Measurements from ENCODE around the gene FMR1. TPM values are rescaled to one million over a fixed set of nuclear protein-coding genes. Genes with fewer than 3 reads are reported as not detected.
A peak's percentile ranks its signal among the peaks of the same experiment; 100 is the strongest.

FMR1 gene
- total and polyA plus RNA-seq, 10 donors, result 20.6 to 78.4 (median 57.9) TPM

DNA sequence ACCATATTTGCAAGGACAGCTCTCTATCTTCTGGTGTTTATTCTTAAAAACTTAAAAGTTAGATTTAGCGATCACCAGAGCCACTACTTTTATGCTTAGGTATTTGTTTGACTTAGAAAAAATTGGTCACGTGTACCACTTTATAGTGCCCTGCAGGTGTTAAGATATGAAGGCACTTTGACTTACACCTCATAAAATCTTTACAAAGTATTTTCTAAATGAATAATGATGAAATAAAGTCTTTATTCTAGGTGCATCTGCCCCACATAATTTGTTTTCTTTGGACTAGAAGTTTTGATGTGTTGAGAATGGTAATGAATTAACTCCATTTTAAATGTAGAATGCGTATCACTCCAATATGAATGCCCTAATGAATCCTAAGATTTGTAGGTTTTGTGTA, 2.9 kb downstream of the FMR1 start:
- H3K27me3 ChIP-seq (replicated peaks in 1 of 7), result no peaks in the 10 kb centered on the region
- H3K36me3 ChIP-seq, result no peaks in the 10 kb centered on the region
- no peak for DNase-seq
- intact Hi-C loops (cut with DNase I; ENCODE audit: low total_unique reads), result no loop called here
- H3K9me3 ChIP-seq, result no peaks in the 10 kb centered on the region
- no peak for TF ChIP-seq POLR2AphosphoS5 (IDR thresholded peaks at IDR 0.05)
- no peak for TF ChIP-seq POLR2A (IDR thresholded peaks at IDR 0.05)
- TF ChIP-seq, protein P1, sequence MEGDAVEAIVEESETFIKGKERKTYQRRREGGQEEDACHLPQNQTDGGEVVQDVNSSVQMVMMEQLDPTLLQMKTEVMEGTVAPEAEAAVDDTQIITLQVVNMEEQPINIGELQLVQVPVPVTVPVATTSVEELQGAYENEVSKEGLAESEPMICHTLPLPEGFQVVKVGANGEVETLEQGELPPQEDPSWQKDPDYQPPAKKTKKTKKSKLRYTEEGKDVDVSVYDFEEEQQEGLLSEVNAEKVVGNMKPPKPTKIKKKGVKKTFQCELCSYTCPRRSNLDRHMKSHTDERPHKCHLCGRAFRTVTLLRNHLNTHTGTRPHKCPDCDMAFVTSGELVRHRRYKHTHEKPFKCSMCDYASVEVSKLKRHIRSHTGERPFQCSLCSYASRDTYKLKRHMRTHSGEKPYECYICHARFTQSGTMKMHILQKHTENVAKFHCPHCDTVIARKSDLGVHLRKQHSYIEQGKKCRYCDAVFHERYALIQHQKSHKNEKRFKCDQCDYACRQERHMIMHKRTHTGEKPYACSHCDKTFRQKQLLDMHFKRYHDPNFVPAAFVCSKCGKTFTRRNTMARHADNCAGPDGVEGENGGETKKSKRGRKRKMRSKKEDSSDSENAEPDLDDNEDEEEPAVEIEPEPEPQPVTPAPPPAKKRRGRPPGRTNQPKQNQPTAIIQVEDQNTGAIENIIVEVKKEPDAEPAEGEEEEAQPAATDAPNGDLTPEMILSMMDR (IDR thresholded peaks at IDR 0.05 in 8 of 11, conservative IDR thresholded peaks at IDR 0.05 in 3 of 11), result no peak
- H3K4me3 ChIP-seq, result no peak overlapping the region
- peaks cover 21 to 76% (median 58%) of the 10 kb centered on the region in 6 donors for H3K4me1 ChIP-seq
- no peak overlapping the region for H3K27ac ChIP-seq
- 69 to 84% (median 72%) methylated on average over 3 of the region's 3 CpGs for WGBS, 5 donors

DNA sequence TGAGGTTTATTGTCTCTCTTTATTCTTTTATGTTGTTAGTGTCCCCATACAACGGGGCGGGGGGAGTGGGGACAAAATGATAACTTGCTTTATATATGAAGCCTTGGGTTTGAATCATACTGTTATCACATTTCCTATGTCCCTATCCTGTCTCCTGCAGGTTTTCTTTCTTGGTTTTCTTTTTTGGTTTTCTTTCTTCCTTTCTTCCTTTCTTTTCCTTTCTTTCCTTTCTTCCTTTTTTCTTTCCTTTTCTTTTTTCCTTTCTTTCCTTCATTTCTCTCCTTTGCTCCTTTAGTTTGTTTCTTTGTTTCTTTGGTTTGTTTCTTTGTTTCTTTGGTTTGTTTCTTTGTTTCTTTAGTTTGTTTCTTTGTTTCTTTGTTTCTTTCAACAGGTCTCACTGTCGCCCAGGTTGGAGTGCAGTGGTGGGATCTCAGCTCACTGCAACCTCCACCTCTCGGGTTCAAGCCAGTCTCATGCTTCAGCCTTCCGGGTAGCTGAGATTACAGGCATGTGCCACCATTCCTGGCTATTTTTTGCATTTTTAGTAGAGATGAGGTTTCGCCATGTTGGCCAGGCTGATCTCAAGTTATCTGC, 4.8 kb downstream of the FMR1 start:
- Histone ChIP-seq H3K36me3 (no peaks in the 10 kb centered on the region), H3K27me3 (replicated peaks in 1 of 7) (no peaks in the 10 kb centered on the region), H3K9me3 (no peaks in the 10 kb centered on the region), H3K27ac (no peak overlapping the region), H3K4me1 (peaks cover 21 to 88% (median 59%) of the 10 kb centered on the region in 6 donors), H3K4me3 (no peak overlapping the region)
- TF ChIP-seq, protein P1 (IDR thresholded peaks at IDR 0.05 in 8 of 11, conservative IDR thresholded peaks at IDR 0.05 in 3 of 11), result no peak
- TF ChIP-seq POLR2A (IDR thresholded peaks at IDR 0.05), result no peak
- TF ChIP-seq POLR2AphosphoS5 (IDR thresholded peaks at IDR 0.05), result no peak
- 67 to 93% (median 81%) methylated on average over 6 of the region's 6 CpGs for WGBS, 5 donors
- intact Hi-C loops (cut with DNase I; ENCODE audit: low total_unique reads), result no loop called here
- DNase-seq, result no peak

DNA sequence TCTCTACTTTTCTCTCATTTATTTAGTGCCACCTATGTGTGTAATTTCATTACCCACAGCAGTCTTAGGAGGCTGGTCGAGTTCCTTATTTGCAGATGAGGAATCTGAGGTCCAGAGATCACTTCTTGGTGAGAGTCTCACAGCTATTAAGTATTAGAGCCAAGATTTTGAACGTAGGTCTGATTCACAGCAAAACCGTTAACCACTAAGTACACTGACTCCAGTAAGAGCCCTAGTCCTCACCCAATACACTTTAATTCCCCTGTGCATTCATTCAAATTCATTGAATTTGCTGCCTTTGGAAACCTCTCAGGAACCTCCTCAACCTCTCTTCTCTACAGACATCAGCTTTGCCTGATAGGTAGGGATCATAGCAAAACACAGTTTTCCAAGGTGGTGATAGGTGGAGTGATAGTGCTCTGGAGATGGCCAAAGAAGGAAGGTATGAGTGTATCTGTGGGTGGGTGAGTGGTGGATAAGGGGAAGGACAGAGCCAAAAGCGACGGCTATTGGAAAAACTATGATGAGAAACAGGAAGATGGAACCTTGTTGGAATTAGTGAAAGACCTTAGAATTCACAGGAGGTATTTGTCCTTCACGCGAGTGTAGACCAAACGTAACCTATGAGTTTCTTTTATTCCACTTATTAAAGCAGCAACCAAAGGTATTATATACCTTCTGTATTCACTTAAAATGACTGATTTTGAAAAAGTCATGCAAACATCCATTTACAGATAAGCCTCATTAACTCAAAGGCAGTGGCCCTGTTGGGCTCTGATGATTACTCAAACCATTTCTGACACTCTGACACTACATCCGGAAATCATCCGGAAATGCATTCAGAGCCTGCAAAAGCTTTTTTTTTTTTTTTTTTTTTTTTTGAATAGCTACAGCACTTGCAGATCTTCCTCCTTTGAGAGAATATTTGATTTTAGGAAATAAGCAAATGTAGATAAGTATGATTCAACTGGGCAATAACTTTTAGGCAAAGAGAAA, 6.3 kb downstream of the FMR1 start:
- H3K27ac ChIP-seq, result peak overlapping the region in 7 of 8 donors; percentile 1 to 67 (median 40)
- intact Hi-C loops (cut with DNase I; ENCODE audit: low total_unique reads), result no loop called here
- peaks cover 21 to 100% (median 57%) of the 10 kb centered on the region in 6 donors for H3K4me1 ChIP-seq
- TF ChIP-seq POLR2AphosphoS5 (IDR thresholded peaks at IDR 0.05) (no peak), POLR2A (IDR thresholded peaks at IDR 0.05) (no peak)
- TF ChIP-seq, protein P1 (IDR thresholded peaks at IDR 0.05 in 8 of 11, conservative IDR thresholded peaks at IDR 0.05 in 3 of 11), result no peak
- no peaks in the 10 kb centered on the region for H3K9me3 ChIP-seq
- no peak for DNase-seq
- WGBS, 5 donors, result 28 to 57% (median 38%) methylated on average over 10 of the region's 10 CpGs
- H3K27me3 ChIP-seq (replicated peaks in 1 of 7), result no peaks in the 10 kb centered on the region
- H3K36me3 ChIP-seq, result no peaks in the 10 kb centered on the region
- H3K4me3 ChIP-seq, result no peak overlapping the region

GRCh38 chrX:147920161-147920666, 8.5 kb downstream of the FMR1 start:
- DNase-seq, result no peak
- Histone ChIP-seq H3K27ac (no peak overlapping the region), H3K4me1 (peaks cover 16 to 82% (median 35%) of the 10 kb centered on the region in 6 donors), H3K36me3 (peaks cover 0 to 7% (median 0%) of the 10 kb centered on the region in 6 donors), H3K4me3 (no peak overlapping the region), H3K9me3 (no peaks in the 10 kb centered on the region), H3K27me3 (replicated peaks in 1 of 7) (no peaks in the 10 kb centered on the region)
- TF ChIP-seq POLR2AphosphoS5 (IDR thresholded peaks at IDR 0.05) (no peak), POLR2A (IDR thresholded peaks at IDR 0.05) (no peak)
- intact Hi-C loops (cut with DNase I; ENCODE audit: low total_unique reads), result no loop called here
- WGBS, 5 donors, result 52 to 87% (median 81%) methylated on average over 3 of the region's 3 CpGs
